Left ventricle myocardium inferior (tissue), 1 donor: ENCODE measurements around the gene CIDEB. TPM values are rescaled to one million over a fixed set of nuclear protein-coding genes. Genes with fewer than 3 reads are reported as not detected.

ENCODE experiments used
- DNase-seq: peaks from one replicate; pipeline ENCODE4 v3.0.0-alpha.2; 2020
- H3K27ac ChIP-seq: fragments of 200-600 bp; replicated peaks from 2 replicates; pipeline ENCODE4 v1.8.0; 2021
- H3K27me3 ChIP-seq: fragments of 200-600 bp; 2 replicates; pipeline ENCODE4 v1.8.0; 2021; ENCODE audit warnings: low read depth
- H3K36me3 ChIP-seq: fragments of 200-600 bp; 2 replicates; pipeline ENCODE4 v1.8.0; 2021
- H3K4me1 ChIP-seq: fragments of 200-600 bp; 2 replicates; pipeline ENCODE4 v1.8.0; 2021
- H3K4me3 ChIP-seq: fragments of 200-600 bp; 2 replicates; pipeline ENCODE4 v1.8.0; 2021; ENCODE audit warnings: mild to moderate bottlenecking, moderate library complexity
- H3K9me3 ChIP-seq: fragments of 200-600 bp; replicated peaks from 2 replicates; pipeline ENCODE4 v1.8.0; 2021
- CTCF ChIP-seq: fragments of 200-600 bp; IDR thresholded peaks from 2 replicates; pipeline ENCODE4 v1.8.0; 2021; ENCODE audit warnings: antibody characterized with exemption, mild to moderate bottlenecking, borderline replicate concordance
- intact Hi-C: fragments of 100-400 bp; cut with micrococcal nuclease; formaldehyde crosslinking; loops from one replicate; pipeline ENCODE4 v1.11.0; 2022
- total RNA-seq: library from RNA; stranded (reverse); fragmentation: NEBNext Ultra II Directional; extraction: Animal tissue kit (Norgen Biotek cat#: 25700); gene quantifications from one replicate; pipeline ENCODE4 v1.2.1, GENCODE V29; 2021
- donor health status: DM: no; HTN: yes; CAD: no; lungs with severe emphysema.

The CIDEB gene
- total RNA-seq, 1 donor from 2014 or later: 3.1 TPM

- peaks cover 43% of the 10 kb centered on the region for H3K27me3 ChIP-seq
- no peaks in the 10 kb centered on the region for H3K9me3 ChIP-seq
- peaks cover 8% of the 10 kb centered on the region for H3K36me3 ChIP-seq
- peak overlapping the region; percentile 41 for H3K4me3 ChIP-seq
- peaks cover 72% of the 10 kb centered on the region for H3K4me1 ChIP-seq
- intact Hi-C loops: no loop called here
- DNase-seq: no peak
- no peak for TF ChIP-seq CTCF
- H3K27ac ChIP-seq: peak overlapping the region; percentile 88
These were observed 7.5 kb upstream of the CIDEB start for GRCh38 chr14:24315243-24315806.

- peaks cover 80% of the 10 kb centered on the region for H3K4me1 ChIP-seq
- peaks cover 39% of the 10 kb centered on the region for H3K27me3 ChIP-seq
- H3K9me3 ChIP-seq: no peaks in the 10 kb centered on the region
- H3K36me3 ChIP-seq: peaks cover under 1% of the 10 kb centered on the region
- intact Hi-C loops: no loop called here
- H3K4me3 ChIP-seq: no peak overlapping the region
- peak overlapping the region; percentile 88 for H3K27ac ChIP-seq
- no peak for TF ChIP-seq CTCF
- no peak for DNase-seq
These were observed 6.8 kb upstream of the CIDEB start for GRCh38 chr14:24314377-24315193.

DNA sequence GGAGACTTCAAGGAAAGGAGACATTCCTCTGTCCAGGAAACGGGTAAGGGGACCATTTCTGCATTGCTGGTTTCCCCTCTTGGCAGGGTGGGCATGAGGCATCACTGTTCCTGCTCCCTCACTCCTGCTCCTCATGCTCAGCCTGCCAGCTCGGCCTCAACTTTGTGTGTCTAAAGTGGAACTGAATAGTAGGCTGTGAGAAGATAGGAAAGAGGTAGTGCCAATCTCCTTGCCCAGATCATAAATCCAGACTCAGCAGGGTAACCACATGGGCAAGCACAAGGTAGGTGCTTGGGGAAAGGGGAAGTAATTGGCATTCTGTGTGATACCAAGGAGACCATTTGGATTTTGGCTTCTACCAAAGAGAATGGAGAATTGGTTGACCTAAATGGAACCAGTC is 6.1 kb upstream of the CIDEB start:
- Histone ChIP-seq H3K36me3 (no peaks in the 10 kb centered on the region), H3K27me3 (peaks cover 33% of the 10 kb centered on the region), H3K4me3 (no peak overlapping the region), H3K4me1 (peaks cover 86% of the 10 kb centered on the region), H3K9me3 (no peaks in the 10 kb centered on the region), H3K27ac (peak overlapping the region; percentile 88)
- DNase-seq: no peak
- intact Hi-C loops: no loop called here
- TF ChIP-seq CTCF: no peak

DNA sequence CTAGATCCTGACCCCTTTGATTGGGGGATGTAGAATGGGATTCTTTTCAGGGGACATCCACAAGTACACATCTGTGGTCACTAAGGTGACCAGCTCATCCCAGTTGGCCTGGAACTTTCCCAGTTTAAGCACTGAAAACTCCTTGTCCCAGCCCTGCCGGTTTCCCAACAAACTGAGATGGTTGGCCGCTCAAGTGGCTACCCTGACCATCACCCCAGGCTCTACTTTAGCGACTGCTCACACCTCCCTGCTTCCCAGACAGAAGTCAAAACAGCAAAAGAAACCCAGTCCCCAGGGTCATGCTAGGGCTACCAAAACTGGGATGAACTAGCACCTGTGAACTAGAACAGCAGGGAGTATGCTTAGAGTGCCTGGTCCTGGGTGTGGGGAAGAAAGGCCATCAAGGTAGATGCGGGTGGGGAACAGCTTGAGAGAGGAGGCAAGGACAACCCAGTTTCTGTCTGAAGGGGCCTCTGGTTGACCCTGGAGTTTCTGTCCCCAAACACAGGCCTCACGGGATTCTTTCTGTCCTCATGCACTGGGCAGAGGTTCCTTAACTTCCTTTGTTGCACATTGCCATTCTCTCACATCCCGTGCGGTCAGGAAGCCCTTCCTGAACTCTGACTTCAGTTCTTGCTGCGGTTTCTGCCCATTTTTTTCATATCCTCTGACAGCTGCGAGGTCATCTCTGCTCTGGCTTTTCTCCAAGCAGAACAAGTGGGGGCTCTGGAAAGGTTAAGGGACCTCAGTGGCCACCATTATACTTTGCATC is 5.1 kb upstream of the CIDEB start:
- Histone ChIP-seq H3K36me3 (no peaks in the 10 kb centered on the region), H3K4me1 (peaks cover 96% of the 10 kb centered on the region), H3K27ac (peak overlapping the region; percentile 88), H3K4me3 (peak overlapping the region; percentile 70), H3K9me3 (no peaks in the 10 kb centered on the region), H3K27me3 (peaks cover 23% of the 10 kb centered on the region)
- DNase-seq: no peak
- intact Hi-C loops: no loop called here
- TF ChIP-seq CTCF: no peak

- peaks cover 14% of the 10 kb centered on the region for H3K27me3 ChIP-seq
- no peak for TF ChIP-seq CTCF
- peaks cover 93% of the 10 kb centered on the region for H3K4me1 ChIP-seq
- H3K4me3 ChIP-seq: peak overlapping the region; percentile 70
- no peak for DNase-seq
- H3K27ac ChIP-seq: peak overlapping the region; percentile 88
- peaks cover 3% of the 10 kb centered on the region for H3K36me3 ChIP-seq
- intact Hi-C loops: no loop called here
- H3K9me3 ChIP-seq: no peaks in the 10 kb centered on the region
These were observed 4.2 kb upstream of the CIDEB start for GRCh38 chr14:24311837-24312615.
